GM19468 (cell line): ENCODE measurements around the gene ABHD2.
"Not testable (repeated sequence)": the region's sequence is repeated elsewhere in the genome, so short reads cannot be mapped to it uniquely, and the experiment has no call there.

Experiments
- ATAC-seq: cut with Tn5 transposase; IDR thresholded peaks from one replicate; pipeline ENCODE4 v1.9.1; 2021; ENCODE audit warnings: mild to moderate bottlenecking, moderate library complexity, moderate number of reproducible peaks; ENCODE audit not compliant: unreplicated experiment; ENCODE audit errors: extremely low read depth

The ABHD2 gene

DNA sequence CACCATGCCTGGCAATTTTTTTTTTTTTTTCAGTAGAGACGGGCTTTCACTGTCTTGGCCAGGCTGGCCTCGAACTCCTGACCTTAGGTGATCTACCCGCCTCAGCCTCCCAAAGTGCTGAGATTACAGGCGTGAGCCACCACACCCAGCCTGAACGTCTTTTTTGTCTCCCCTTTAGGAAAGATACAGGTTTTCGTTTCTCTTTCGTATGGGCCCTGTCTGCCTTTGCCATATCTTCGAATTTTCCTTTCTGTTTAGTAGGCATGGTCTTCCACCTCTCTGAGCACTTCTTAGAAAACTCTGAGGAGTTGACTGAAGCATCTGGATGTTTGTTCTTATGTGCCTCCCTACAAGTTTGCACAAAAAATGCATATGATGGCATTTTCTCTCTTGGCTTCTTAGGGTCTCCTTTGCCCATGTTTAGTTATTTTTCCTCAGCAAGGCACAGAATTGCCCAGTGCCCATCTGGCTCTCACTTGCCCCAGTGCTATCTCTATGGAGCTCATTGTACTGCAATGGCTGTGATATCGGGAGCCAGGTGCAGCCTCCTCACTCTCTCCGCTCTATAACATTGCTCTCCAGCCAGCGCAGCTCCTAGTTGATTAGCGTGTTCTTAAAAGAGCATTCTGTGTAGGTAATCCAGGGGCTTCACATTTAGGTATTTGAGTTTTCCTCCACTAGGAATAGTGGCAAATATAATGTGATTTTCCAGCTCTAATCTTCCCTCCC lies 48.0 kb downstream of the ABHD2 start:
- no peak for ATAC-seq

DNA sequence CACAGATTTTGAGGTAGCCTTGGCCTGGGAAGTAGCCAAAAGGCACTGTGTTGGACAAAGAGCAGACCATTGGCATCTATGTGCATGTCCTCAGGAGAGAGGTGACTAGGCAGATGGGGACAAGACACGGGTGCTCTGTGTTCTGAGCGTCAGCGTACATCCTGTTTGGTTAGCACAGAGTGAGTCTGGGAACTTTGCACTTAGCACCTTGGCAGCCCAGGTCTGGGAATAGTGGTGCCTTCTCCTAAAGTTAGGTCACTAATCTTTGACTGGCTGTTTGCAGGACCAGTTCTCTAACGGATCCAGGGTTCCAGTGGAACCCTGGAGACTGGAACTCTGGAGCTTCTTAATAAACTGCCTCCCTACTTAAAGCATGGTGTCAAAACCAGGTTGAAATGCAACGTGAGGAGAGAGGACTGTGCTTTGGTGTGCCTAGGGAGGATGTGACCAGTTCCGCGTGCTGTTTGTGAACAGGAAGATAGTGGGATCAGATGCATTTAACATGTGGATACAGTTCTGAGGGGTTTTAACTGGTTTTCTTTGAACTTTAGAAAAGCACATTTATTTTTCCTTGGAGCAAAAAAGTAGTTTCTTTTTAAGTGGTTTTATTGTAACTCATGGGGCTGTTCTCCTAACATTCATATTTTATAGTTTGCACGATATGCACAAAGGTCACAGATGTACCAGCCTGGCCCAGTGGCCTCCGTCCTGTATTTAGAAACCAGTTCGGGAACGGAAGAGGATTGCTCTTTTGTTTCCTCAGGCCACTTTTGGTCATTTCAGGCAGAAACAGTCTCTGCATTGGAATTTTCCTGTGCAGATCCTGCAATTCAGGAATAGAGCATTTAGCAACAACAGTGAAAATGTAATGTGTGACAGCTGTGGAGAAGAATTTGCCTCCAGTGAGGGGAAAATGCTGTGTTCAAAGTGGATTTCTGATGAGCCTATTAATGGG lies 48.8 kb downstream of the ABHD2 start:
- ATAC-seq: no peak

DNA sequence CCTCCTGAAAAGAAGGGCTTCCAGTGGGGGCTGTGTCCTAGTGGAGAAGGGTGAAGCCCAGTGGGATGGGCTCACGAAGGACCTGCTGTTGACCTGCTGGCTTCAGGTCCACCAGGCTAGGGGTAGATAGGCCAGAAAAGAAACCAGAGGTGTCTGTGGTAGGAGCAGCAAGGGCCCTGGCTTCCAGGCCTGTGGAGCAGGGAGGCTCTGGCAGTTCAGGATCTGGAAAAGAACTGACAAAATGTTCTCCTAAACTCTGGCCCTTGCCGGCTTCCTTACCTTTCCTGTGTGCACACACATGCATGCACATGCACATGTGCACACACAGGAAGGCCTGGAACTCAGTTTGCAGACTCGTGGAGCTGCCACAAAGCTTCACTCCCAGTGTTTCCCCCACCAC lies 49.7 kb downstream of the ABHD2 start:
- no peak for ATAC-seq

- ATAC-seq: no peak
Measured at GRCh38 chr15:89138999-89139612, 50.9 kb downstream of the ABHD2 start.

DNA sequence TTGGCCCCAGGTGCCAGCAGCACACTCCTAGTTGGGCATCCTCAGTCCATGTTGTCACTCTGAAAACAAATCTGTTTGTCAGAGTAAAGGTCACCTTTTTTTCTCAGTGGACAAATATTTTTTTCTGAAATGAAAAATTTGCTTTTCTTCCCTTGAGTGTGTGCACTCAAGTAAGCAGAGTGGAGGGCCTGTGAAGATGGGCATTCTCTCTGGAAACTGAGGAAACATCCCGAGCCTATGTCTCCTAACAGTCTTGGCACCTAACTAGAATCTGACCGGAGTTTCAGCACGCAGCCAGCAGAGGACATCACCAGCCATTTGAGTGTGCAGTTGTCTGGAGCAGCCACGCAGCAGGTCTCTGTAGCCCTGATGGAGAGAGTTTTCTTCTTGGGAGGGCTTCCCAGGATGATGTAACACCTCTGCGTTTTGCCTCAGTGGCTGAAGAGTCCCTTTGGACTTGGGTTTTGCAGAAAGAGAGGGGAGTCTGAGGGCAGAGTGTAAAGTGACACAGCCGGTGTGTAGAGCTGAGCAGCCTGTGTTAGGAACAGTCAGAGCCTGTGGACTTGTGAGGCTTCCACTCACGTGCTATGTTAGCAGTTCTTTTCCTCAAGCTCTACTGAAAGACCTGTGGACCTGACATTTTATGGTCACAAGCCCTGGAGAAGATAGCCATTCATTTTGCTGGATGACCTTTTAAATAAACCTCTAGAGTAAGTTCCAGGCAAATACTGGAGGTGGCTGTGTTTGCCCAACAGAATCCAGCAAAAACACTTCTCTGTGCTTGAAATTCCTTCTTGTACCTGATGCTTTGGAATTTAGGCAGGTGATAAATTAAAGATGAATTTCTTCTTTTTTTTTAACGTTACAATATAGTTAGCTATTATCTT lies 51.6 kb downstream of the ABHD2 start:
- no peak for ATAC-seq

- no peak for ATAC-seq
Measured at GRCh38 chr15:89140595-89140994, 52.3 kb downstream of the ABHD2 start.

DNA sequence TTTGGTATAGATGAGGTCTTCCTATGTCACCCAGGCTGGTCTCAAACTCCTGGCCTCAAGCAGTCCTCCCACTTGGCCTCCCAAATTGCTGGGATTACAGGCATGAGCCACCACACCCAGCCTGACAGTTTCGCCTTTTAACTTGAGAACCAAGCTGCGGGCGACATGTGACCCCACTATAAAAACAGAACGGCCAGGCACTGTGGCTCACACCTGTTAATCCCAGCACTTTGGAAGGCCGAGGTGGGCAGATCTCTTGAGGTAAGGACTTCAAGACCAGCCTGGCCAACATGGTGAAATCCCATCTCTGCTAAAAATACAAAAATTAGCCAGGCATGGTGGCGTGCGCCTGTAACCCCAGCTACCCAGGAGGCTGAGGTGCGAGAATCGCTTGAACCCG lies 52.9 kb downstream of the ABHD2 start:
- not testable (repeated sequence) for ATAC-seq

DNA sequence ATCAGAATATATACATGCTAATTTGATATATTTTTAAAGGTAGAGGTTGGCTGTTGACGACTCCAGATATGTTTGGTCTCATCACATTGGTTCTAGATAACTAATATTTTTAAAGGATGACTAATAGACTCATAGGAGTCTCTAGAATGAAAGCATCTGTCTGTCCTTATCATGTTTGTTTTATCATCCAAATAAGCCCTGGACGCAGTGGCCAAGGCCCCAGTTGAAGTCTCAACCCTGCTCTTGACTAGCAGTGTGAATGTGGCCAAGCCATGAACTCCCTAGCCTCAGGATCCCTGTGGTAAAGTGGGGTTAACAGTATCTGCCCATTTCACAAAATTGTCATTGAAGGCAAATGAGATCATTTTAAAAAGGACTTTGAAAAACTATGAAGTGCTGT lies 53.6 kb downstream of the ABHD2 start:
- no peak for ATAC-seq

DNA sequence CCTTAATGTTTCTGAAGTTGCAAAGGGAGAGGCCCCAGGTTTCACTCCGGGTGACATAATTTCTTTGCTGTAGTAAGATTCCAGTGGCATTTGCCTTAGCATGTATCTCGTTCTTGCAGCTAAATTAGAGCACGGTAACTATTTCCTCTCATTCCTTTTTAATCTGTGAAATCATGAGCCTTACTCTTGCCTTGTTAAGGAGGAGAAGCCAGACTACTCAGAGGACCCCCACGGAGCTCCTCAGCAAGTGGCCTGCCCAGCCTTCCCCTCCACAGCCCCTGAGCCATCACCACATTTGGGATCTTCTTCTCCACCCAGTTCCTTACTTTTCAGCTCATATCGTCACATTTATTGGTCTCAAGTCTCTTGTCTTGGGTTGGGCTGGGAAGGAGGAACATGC lies 54.2 kb downstream of the ABHD2 start:
- no peak for ATAC-seq

DNA sequence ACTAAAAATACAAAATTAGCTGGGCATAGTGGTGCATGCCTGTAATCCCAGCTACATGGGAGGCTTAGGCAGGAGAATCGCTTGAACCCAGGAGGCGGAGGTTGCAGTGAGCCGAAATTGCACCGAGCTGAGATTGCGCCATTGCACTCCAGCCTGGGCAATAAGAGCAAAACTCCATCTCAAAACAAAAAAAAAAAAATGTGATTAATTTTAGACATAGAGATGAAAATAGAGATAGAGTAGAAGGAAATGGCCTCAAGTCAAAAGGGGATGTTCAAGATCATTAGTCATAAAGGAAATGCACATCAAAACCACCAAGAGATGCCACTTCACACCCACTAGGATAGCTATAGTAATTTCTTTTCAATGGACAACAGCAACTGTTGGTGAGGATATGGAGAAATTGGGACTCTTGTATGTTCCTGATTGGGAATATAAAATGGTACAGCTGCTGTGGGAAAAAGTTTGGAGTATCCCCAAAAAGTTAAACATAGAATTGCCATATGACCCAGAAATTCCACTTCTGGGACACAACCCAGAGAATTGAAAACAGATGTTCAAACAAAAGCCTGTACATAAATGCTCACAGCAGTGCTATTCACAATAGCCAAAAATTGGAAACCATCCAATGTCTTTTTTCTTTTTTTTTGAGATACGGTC lies 55.4 kb downstream of the ABHD2 start:
- no peak for ATAC-seq

DNA sequence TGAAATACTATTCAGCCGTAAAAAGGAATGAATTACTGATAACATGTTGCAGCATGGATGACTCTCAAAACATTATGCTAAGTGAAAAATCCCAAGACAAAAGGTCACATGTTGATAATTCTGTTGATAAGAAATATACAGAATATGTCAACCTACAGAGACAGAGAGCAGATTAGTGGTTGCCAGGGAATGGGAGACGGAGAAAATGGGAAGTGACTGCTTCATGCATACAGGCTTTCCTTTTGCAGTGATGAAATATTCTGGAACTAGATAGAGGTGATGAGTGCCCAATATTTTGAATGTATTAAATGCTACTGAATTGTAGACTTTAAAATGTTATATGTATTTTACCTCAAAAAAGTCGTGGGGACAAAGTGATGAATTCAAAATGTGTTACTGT lies 56.2 kb downstream of the ABHD2 start:
- no peak for ATAC-seq

- ATAC-seq: no peak
Measured at GRCh38 chr15:89146366-89146765, 58.1 kb downstream of the ABHD2 start.

DNA sequence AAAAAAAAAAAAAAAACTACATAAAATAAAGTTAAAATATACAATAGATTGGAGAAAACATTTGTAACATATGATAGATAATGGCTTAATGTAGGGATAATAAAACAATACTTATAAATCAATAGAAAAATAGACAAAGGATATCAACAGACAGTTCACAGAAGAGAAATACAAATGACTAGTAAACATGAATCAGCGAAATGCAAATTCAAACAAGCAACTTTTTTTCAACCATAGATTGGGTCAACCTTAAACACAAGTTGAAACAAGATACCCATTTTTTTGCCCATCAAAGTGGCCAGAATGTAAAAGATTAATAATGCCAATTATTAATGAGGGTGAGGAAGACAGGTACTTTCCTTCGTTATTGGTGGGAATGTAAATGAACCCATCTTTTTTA lies 59.9 kb downstream of the ABHD2 start:
- ATAC-seq: no peak

DNA sequence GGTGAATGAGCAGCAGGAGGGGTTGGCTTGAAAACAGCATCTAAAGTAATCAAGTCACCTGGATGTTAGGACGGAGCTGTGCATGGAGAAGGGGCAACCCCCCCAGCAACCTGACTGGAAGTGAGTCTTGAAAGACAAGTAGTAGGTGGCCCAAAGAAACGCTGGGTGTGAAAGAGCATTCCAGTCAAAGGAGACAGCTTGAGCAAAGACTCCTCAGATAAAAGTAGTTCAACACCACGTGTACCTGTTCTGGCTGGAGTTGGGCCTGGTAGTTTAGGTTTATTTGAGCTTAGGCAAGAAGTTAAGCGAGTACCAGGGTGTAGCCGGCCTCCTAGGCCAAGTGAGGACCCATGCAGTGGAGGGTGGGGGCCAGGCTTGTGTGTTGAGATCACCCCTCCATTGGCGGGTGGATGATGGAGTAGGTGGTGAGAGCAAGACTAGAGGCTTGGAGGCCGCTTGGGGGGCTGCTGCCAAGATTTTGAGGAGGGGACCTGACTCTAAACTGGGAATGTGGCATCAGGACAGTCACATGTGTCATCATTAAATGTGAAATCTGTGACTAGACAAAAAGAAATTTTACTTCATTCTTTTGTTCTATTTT lies 61.3 kb downstream of the ABHD2 start:
- no peak for ATAC-seq

GRCh38 chr15:89150287-89150686 lies 62.0 kb downstream of the ABHD2 start:
- ATAC-seq: no peak

DNA sequence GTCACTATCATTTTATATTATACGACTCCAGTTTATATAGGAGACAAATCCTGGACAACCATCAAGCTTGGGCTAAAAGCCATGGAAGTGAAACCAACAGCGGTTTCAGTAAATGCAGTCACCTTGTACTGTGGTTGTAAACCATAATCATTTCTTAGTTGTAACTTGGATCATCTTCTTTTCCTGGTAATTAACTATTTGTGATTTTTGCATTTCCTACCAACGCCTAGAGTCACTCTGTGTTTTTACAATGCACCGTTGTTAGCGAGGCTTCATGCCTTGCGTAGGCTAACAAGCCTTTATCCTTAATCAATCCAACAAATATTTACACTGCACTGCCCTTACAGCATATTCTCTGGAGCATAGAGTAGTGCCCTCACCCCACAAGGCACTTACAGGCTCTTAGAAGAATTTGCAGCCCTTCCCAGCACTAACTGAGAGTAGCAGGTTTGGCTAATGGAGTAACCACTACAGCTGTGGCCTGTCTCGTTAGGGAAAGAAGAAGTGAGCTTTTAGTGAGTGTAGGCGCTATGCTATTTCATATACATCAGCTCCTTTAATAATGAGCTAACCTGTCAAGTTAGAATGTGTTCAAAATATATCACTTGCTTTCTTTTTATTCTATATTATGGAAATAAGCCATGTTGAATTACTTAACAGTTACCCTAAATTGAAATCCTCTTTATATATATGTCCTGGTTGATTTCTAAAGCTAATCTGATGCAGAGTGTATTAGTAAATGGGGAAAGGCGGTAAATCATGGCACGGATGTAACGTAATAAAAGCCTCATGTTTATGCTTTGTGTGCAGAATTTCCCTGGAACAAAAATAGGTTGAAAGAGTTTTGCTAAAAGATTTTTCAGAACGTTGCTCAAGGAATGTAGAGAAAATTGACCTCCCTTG lies 62.8 kb downstream of the ABHD2 start:
- ATAC-seq: no peak

DNA sequence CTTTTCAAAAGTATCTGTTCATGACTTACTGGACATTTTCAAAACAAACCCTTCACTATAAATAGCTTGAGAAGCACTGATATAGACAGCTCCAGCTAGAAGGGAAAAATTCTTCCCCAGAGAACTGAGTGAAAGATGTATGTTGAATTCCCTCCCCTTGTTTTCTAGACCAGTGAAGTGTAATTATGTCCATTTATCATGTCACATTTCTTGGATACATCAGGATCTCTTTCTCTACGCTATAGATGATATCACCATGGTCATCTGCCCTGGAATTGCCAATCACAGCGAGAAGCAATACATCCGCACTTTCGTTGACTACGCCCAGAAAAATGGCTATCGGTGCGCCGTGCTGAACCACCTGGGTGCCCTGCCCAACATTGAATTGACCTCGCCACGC lies 66.9 kb downstream of the ABHD2 start:
- no peak for ATAC-seq

GRCh38 chr15:89155656-89156055 lies 67.4 kb downstream of the ABHD2 start:
- no peak for ATAC-seq
